B cell (primary cell): Measurements from ENCODE around the gene SNRNP48. TPM values are rescaled to one million over a fixed set of nuclear protein-coding genes. Genes with fewer than 3 reads are reported as not detected.

ENCODE experiments used
- ATAC-seq: fragments of 200-7000 bp; cut with Tn5 transposase; one replicate; pipeline ENCODE4 v1.10.0; 2021; ENCODE audit warnings: low read depth, mild to moderate bottlenecking, moderate number of reproducible peaks, moderate library complexity
- CTCF ChIA-PET: fragments of 350-600 bp; sonication (Branson Sonifier 250); formaldehyde crosslinking; loops from one replicate; lab custom pipeline; 2021; ENCODE audit warnings: antibody characterized with exemption, inconsistent platforms; lab: Charles Lee
- POLR2A ChIA-PET: fragments of 350-600 bp; sonication (Branson Sonifier 250); formaldehyde crosslinking; loops from one replicate; lab custom pipeline; 2021; ENCODE audit warnings: antibody characterized with exemption; lab: Charles Lee
- DNase-seq: peaks from one replicate; pipeline ENCODE4 v3.0.0; 2013
- H2AFZ ChIP-seq: 2 replicates; pipeline ENCODE4 v1.6.1; 2012; ENCODE audit warnings: mild to moderate bottlenecking, low read depth, low read length; ENCODE audit not compliant: insufficient read depth, poor library complexity, severe bottlenecking
- H3K27ac ChIP-seq, 2 donors: 1 replicate in 1 of 2; 2 replicates in 1 of 2; pipeline ENCODE4 v1.5.1; 2012 to 2013; ENCODE audit warnings: low read length in 2 of 2, mild to moderate bottlenecking in 2 of 2, moderate library complexity in 1 of 2
- H3K27me3 ChIP-seq, 4 experiments: fragments of 200-600 bp in 1 of 4; sonication (generic) in 1 of 4; replicated peaks in 1 of 4; 1 replicate in 2 of 4; 2 replicates in 2 of 4; pipeline versions ENCODE4 v1.6.1 to v1.7.0; 2013 to 2016; ENCODE audit warnings: low read length in 3 of 4, mild to moderate bottlenecking in 2 of 4, mixed read lengths in 1 of 4, moderate library complexity in 1 of 4; ENCODE audit not compliant: insufficient read depth in 4 of 4, control insufficient read depth in 3 of 4; ENCODE audit errors: control extremely low read depth in 1 of 4
- H3K36me3 ChIP-seq, 2 experiments: replicated peaks in 1 of 2; 1 replicate in 1 of 2; 2 replicates in 1 of 2; pipeline versions ENCODE4 v1.6.1 to v1.7.1; 2013; ENCODE audit warnings: low read length in 1 of 2; ENCODE audit not compliant: insufficient read depth in 2 of 2, control insufficient read depth in 1 of 2; ENCODE audit errors: control extremely low read depth in 1 of 2, extremely low read depth in 1 of 2
- H3K4me1 ChIP-seq, 2 donors: fragments of 200-600 bp in 1 of 2; sonication (generic) in 1 of 2; 1 replicate in 1 of 2; 2 replicates in 1 of 2; pipeline versions ENCODE4 v1.5.1 to v1.6.1; 2013 to 2017; ENCODE audit warnings: low read length in 2 of 2; ENCODE audit not compliant: control insufficient read depth in 2 of 2, insufficient read depth in 2 of 2
- H3K4me2 ChIP-seq: replicated peaks from 2 replicates; pipeline ENCODE3; 2012; ENCODE audit warnings: mild to moderate bottlenecking, low read depth, low read length; ENCODE audit not compliant: poor library complexity, severe bottlenecking
- H3K4me3 ChIP-seq, 5 experiments: fragments of 200-600 bp in 1 of 5; sonication (generic) in 1 of 5; 1 replicate in 3 of 5; 2 replicates in 2 of 5; pipeline versions ENCODE4 v1.5.1 to v1.7.0; 2011 to 2016; ENCODE audit warnings: low read length in 4 of 5, mild to moderate bottlenecking in 4 of 5, low read depth in 2 of 5, control low read depth in 1 of 5, moderate library complexity in 1 of 5; ENCODE audit not compliant: insufficient read depth in 1 of 5; ENCODE audit errors: control extremely low read depth in 1 of 5, extremely low read depth in 1 of 5
- H3K79me2 ChIP-seq: fragments of 200-600 bp; sonication (generic); one replicate; pipeline ENCODE4 v1.6.0; 2016; ENCODE audit warnings: low read length; ENCODE audit not compliant: control insufficient read depth, insufficient read depth
- H3K9ac ChIP-seq: fragments of 200-600 bp; sonication (generic); 2 replicates; pipeline ENCODE4 v1.6.1; 2017; ENCODE audit warnings: mild to moderate bottlenecking, low read length, moderate library complexity
- H3K9me3 ChIP-seq, 3 donors: one replicate each; pipeline versions ENCODE4 v1.6.1 to v1.7.1; 2013; ENCODE audit warnings: low read length in 2 of 3; ENCODE audit not compliant: control insufficient read depth in 2 of 3, insufficient read depth in 1 of 3; ENCODE audit errors: control extremely low read depth in 1 of 3
- H4K20me1 ChIP-seq: 2 replicates; pipeline ENCODE4 v1.6.0; 2012; ENCODE audit warnings: mild to moderate bottlenecking, low read length; ENCODE audit not compliant: insufficient read depth, control insufficient read depth, poor library complexity, severe bottlenecking
- H3K27ac Mint-ChIP-seq: one replicate; pipeline ENCODE4 v1.8.0; 2021; ENCODE audit warnings: mixed read lengths
- H3K27me3 Mint-ChIP-seq: one replicate; pipeline ENCODE4 v1.8.0; 2021; ENCODE audit warnings: mixed read lengths
- H3K4me1 Mint-ChIP-seq: one replicate; pipeline ENCODE4 v1.8.0; 2021; ENCODE audit warnings: mixed read lengths
- H3K4me3 Mint-ChIP-seq: one replicate; pipeline ENCODE4 v1.8.0; 2021; ENCODE audit warnings: mixed read lengths
- H3K9me3 Mint-ChIP-seq: one replicate; pipeline ENCODE4 v1.8.0; 2022; ENCODE audit warnings: mixed read lengths; ENCODE audit not compliant: insufficient read depth
- CTCF ChIP-seq: fragments of 200-600 bp; IDR thresholded peaks from one replicate; pipeline ENCODE4 v1.8.0; 2022; ENCODE audit warnings: antibody characterized with exemption, mild to moderate bottlenecking
- EZH2 ChIP-seq: IDR thresholded peaks from 2 replicates; pipeline ENCODE4 v1.6.1; 2012; ENCODE audit warnings: borderline replicate concordance, low read depth, mild to moderate bottlenecking, moderate library complexity, low read length; ENCODE audit not compliant: insufficient read depth, poor library complexity, severe bottlenecking
- whole genome bisulfite sequencing: methylation state at CpG from one replicate; pipeline ENCODE4 v1.1.5; 2013; ENCODE audit warnings: missing lambda C conversion rate; ENCODE audit not compliant: insufficient coverage; 5-methylcytosine and 5-hydroxymethylcytosine counted together
- intact Hi-C: fragments of 100-400 bp; cut with micrococcal nuclease; formaldehyde crosslinking; loops from one replicate; pipeline ENCODE4 v1.10.0; 2022
- polyA plus RNA-seq: library from polyadenylated mRNA; depleted of rRNA; stranded (reverse); fragments of >200 nt; gene quantifications from 2 replicates; pipeline ENCODE4 v1.2.3, GENCODE V29; 2012
- total RNA-seq, 2 donors: library from RNA; stranded (reverse); fragments of 120-200 nt in 1 of 2; gene quantifications; 1 replicate in 1 of 2; 2 replicates in 1 of 2; pipeline versions ENCODE4 v1.2.3 to v1.2.4, GENCODE V29; 2013 to 2022

SNRNP48 gene
- total and polyA plus RNA-seq, 2 donors (not counting 1 experiment from before 2014, with no cell fraction given), result 8.9 to 22.9 TPM

- H3K4me1 Mint-ChIP-seq, result no peaks in the 10 kb centered on the region
- Histone ChIP-seq H3K4me2 (no peak overlapping the region), H3K27me3 (peaks cover 0 to 5% (median 3%) of the 10 kb centered on the region in 4 experiments), H3K9ac (no peak overlapping the region), H3K36me3 (no peaks in the 10 kb centered on the region), H3K4me3 (no peak overlapping the region), H3K9me3 (peaks cover 0 to 3% (median 0%) of the 10 kb centered on the region in 3 donors), H2AFZ (no peak overlapping the region), H3K4me1 (no peaks in the 10 kb centered on the region), H3K27ac (no peak overlapping the region), H4K20me1 (no peaks in the 10 kb centered on the region), H3K79me2 (no peaks in the 10 kb centered on the region)
- no peaks in the 10 kb centered on the region for H3K9me3 Mint-ChIP-seq
- H3K27me3 Mint-ChIP-seq, result peaks cover 56% of the 10 kb centered on the region
- intact Hi-C loops, result no loop called here
- ChIA-PET POLR2A (no interaction called here), CTCF (interaction anchor here (0.7 kb wide), 1 partner anchor 133 kb away, joined by 3 read pairs; no protein-coding TSS in a partner anchor)
- no peak overlapping the region for H3K4me3 Mint-ChIP-seq
- TF ChIP-seq CTCF (no peak), EZH2 (no peak)
- 96% methylated on average over 17 of the region's 19 CpGs for WGBS
- DNase-seq, result no peak
- ATAC-seq, result no peak
- no peak overlapping the region for H3K27ac Mint-ChIP-seq
Measured at GRCh38 chr6:7561153-7561964, 28.6 kb upstream of the SNRNP48 start.

GRCh38 chr6:7562769-7563168 is 27.2 kb upstream of the SNRNP48 start:
- Histone ChIP-seq H3K79me2 (no peaks in the 10 kb centered on the region), H3K4me3 (no peak overlapping the region), H2AFZ (no peak overlapping the region), H3K9me3 (peaks cover 0 to 3% (median 0%) of the 10 kb centered on the region in 3 donors), H3K27ac (no peak overlapping the region), H3K9ac (no peak overlapping the region), H3K4me2 (no peak overlapping the region), H3K4me1 (no peaks in the 10 kb centered on the region), H3K36me3 (peaks cover 0 to 2% of the 10 kb centered on the region in 2 experiments), H4K20me1 (no peaks in the 10 kb centered on the region), H3K27me3 (peaks cover 0 to 5% (median 2%) of the 10 kb centered on the region in 4 experiments)
- no peaks in the 10 kb centered on the region for H3K9me3 Mint-ChIP-seq
- TF ChIP-seq CTCF, result no peak
- no peak for TF ChIP-seq EZH2
- CTCF ChIA-PET, result no interaction called here
- no peak for ATAC-seq
- no peaks in the 10 kb centered on the region for H3K4me1 Mint-ChIP-seq
- POLR2A ChIA-PET, result no interaction called here
- 100% methylated on average over 1 of the region's 4 CpGs for WGBS
- peaks cover 52% of the 10 kb centered on the region for H3K27me3 Mint-ChIP-seq
- no peak overlapping the region for H3K27ac Mint-ChIP-seq
- DNase-seq, result no peak
- intact Hi-C loops, result no loop called here
- H3K4me3 Mint-ChIP-seq, result no peak overlapping the region
